Hindlimb muscle (tissue), 1 donor: ENCODE data around the gene UFSP2. TPM values are rescaled to one million over a fixed set of nuclear protein-coding genes. Genes with fewer than 3 reads are reported as not detected.

ENCODE experiments used
- DNase-seq: peaks from one replicate; pipeline ENCODE4 v3.0.0-alpha.2; 2013
- polyA plus RNA-seq: library from polyadenylated mRNA; unstranded; fragments of 120-200 nt; gene quantifications from one replicate; pipeline ENCODE4 v1.2.1, GENCODE V29; 2013; ENCODE audit not compliant: insufficient read length

The UFSP2 gene
- 48.8 TPM for polyA plus RNA-seq

DNA sequence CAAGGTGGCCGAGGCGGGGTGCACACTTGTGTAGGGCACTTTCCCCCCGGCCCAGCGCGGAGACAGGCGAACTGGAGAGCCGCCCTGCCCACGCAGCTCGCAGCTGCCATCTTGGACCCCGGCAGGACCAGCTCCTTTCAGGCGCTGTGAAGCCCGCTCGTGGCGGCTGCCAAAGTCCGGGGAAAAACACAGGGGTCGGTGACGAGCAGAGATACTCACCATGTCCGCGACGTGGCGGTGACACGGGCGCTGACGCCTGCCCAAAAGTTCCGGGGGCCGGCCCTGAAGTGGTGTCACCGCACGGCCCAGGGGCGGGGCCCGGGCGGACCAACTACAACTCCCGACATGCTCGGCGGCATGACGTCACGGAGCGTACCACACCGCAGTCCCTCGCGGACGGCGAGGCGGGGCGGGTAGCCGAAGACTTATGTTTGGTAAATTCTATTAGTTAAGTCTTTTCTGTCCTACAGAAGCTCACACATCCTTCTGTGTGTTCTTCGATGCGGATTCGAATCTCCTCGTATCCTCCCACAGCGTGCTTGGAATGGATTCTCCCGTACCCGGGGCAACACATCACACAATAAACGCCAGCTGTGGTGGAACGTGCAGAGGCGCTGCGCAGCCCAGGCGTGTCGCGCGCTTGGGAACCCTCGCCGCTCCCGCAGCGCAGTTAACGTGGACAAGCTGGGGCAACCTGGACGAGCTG lies at the start of gene UFSP2:
Gene UFSP2, minus strand, starts transcription at position 318 of the 706 bp plus-strand sequence. Its CDS starts 96 bp downstream, at position 222.
- peak; percentile 93 for DNase-seq

GRCh38 chr4:185473247-185473646 lies 47.5 kb upstream of the UFSP2 start:
- no peak for DNase-seq

DNA sequence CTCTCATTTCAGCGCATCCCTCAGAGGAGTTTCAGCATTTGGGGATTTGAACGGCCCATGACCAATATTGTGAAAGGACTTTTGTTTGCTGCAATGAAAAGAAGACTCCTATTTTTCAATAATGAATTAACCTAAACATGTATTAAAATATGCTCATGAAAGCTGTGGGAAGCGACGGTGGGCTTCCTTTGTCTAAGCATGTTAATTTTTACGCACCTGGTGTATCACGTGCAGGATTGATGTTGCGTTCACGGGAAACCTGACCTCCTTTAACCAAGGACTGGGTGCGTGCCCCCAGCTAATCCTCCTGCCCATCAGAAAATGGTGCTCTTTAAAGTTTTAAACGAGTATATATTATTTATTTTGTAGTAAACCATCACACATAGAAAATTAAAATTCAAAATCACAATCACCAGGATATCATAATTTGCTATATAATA lies 46.4 kb upstream of the UFSP2 start:
- no peak for DNase-seq

DNA sequence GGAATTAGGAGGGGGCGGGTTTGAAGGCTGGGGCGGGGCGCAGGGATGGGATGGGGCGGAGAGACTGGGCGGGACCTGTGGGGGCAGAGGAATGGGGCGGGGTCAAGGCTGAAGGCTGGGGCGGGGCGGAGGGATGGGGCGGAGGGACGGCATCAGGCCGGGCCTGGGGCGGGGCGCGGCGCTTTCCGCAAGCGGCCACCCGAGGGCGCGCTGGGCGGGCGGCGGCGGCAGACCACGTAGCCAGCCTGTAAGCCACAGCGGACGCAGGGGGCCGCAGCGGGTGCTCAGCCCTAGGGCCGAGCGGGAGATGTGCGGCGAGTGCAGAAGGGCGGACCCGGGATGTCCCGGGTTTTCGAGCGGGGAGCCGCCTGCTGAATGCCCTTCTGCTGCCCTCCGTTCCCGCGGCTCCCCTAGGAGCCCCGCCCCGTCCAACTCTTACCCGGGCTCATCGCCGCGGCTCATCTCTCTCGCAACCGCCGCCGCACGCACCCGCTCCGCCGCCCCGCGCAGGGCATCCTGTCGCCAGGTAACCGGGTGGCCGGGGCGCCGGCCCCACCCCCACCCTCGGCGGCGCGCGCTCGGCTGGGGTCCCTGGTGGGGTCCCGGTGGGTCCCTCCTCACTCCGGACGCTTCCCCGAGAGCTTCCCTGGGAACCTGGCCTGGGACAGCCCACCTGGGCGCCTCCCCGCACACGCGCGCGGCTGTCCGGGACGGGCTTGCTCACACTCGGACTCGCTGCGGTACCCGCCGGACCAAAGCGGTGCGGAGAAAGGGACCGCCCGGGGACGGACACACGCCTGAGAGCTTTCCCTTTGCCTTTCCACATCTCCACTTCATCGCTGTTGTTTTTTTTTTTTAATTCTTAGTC lies 45.7 kb upstream of the UFSP2 start, which contains the start of gene CCDC110:
Gene CCDC110, minus strand, starts transcription at position 499 of the 868 bp plus-strand sequence. Its CDS starts 50 bp downstream, at position 449.
- peak; percentile 93 for DNase-seq

GRCh38 chr4:185470501-185471195 lies 44.9 kb upstream of the UFSP2 start:
- peak; percentile 60 for DNase-seq

- no peak for DNase-seq
These were observed 43.9 kb upstream of the UFSP2 start for GRCh38 chr4:185469580-185470154.

GRCh38 chr4:185468999-185469398 lies 43.2 kb upstream of the UFSP2 start:
- DNase-seq, result no peak

GRCh38 chr4:185467991-185468390 lies 42.2 kb upstream of the UFSP2 start:
- DNase-seq, result no peak

DNA sequence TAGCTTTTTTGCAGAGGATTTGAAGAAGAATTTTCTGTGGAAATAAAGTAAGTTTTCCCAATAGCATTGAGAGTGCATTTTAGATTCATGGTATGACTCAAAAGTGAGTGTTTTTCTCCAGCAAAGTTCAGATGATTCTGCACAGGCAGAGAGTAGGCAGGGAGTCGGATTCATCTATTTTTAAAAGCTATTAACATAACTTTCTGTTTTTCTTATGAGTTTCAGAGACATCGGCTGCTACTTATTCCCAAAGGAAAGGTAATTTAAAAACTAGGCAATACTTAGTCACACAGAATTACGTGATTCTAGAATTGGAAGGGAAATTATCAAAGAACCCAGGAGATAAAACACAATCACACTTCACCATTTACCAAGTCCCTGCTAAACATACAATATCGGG lies 41.3 kb upstream of the UFSP2 start:
- no peak for DNase-seq

DNA sequence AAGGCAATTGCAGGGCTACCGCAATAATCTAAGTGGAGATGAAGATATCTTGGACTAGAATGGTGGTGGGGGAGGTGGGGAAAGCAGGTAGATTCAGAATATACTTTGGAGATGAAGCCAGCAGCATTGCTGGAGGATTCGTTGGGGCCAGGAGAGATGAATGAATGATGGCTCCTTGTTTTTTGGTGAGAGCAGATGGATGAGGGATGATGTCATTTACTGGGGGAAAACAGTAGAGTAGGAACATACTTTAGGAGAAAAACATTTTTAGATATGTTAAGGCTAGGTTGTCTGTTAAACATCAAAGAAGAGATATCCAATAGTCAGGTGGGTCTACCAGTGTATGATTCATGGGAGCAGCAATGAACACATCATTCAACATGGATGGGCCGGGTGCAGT lies 39.9 kb upstream of the UFSP2 start:
- no peak for DNase-seq

GRCh38 chr4:185464887-185465286 lies 39.1 kb upstream of the UFSP2 start:
- no peak for DNase-seq

GRCh38 chr4:185464183-185464582 lies 38.4 kb upstream of the UFSP2 start:
- DNase-seq, result no peak

DNA sequence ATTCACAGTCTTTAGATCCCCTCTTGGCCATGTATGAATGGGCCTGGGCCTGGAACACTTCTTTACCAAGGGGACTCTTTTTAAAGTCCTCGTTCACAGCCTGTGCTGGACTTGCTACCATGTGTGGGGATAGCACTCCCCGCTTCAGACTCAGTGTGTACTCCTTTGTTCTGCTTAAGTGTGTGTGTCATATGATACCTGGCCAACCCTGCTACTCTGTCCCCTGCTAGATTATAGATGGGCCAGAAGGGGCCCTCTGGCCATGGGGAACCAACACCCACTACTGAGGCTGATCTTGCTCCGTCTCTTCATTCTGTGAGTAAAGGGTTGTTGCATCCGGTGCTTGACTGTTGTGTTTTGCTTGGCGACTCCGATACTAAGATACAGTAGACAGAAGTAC lies 37.8 kb upstream of the UFSP2 start:
- no peak for DNase-seq

GRCh38 chr4:185461565-185461964 lies 35.8 kb upstream of the UFSP2 start:
- DNase-seq, result no peak

DNA sequence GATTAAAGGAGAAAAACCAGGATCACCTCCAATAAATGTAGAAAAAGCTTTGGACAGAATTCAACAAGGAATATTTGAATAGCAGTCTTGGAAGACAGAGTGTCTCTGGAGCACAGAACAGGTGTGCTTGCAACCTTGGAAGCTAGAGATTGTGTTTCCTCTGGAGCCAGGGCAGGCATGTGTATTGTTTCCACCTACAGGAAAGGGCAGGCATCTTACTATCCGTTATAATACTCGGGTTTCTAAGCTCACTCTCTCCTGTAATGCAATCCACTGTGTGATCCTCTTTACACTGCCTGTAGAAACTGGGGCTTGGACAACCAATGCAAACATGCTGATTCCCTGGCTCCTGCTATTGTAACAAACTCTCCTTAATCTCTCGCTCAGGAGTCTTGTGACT lies 31.4 kb upstream of the UFSP2 start:
- no peak for DNase-seq

GRCh38 chr4:185456131-185456530 lies 30.4 kb upstream of the UFSP2 start:
- DNase-seq, result no peak

GRCh38 chr4:185445209-185445608 lies 19.4 kb upstream of the UFSP2 start:
- DNase-seq, result no peak

- DNase-seq, result no peak
These were observed 15.7 kb upstream of the UFSP2 start for GRCh38 chr4:185441479-185441878.

- DNase-seq, result no peak
These were observed 12.0 kb upstream of the UFSP2 start for GRCh38 chr4:185437809-185438208.

- no peak for DNase-seq
These were observed 9.7 kb upstream of the UFSP2 start for GRCh38 chr4:185435466-185435865.

DNA sequence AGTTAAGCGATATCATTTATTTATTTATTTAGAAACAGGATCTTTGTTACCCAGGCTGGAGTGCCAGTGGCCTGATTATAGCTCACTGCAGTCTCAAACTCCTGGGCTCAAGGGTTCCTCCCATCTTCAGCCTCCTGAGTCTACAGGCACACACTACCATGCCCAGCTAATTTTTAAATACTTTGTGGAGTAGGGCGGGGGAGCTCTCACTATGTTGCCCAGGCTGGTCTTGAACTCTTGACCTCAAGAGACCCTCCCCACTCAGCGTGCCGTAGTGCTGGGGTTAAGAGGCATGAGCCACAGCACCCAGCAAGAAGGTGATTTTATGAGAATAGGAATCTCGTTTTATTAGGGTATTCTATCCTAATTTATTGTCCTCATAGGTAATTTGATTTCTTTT lies 3.9 kb upstream of the UFSP2 start:
- DNase-seq, result no peak

DNA sequence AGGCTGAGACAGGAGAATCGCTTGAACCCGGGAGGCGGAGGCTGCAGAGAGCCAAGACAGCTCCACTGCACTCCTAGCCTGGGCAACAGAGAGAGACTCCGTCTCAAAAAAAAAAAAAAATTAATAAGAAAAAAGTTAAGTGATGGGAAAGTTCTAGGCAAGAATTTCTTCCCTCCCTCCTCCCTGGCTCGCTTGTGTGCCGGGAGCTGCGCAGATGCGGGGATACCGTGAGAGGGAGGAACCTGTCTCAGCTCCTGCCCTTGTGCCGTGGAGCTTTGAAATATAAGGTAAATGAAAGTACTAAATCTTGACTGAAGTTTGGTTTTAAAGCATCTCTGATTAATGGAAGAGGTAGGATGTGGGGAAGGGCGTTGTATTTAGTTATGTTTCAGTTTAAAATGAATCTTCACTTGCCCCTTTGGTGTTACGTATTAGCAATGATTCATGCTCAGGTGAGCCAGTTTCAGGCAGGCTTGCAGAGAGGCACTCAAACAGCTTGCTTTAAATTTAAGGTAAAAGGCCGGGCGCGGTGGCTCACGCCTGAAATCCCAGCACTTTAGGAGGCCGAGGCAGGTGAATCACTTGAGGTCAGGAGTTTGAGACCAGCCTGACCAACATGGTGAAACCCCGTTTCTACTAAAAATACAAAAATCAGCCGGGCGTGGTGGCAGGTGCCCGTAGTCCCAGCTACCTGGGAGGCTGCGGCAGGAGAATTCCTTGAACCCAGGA lies 1.4 kb upstream of the UFSP2 start:
- no peak for DNase-seq
